RPMI7951 (cell line): ENCODE results near the gene KPNA3. TPM values are rescaled to one million over a fixed set of nuclear protein-coding genes. Genes with fewer than 3 reads are reported as not detected.

Experiments used
- DNase-seq: peaks from one replicate; pipeline ENCODE4 v3.0.0-alpha.2; 2012; ENCODE audit warnings: low read depth
- total RNA-seq: library from RNA; depleted of rRNA; stranded (reverse); fragments of >200 nt; shearing (Covaris generic); gene quantifications from 2 replicates; pipeline ENCODE4 v1.2.3, GENCODE V29; 2014; rRNA removed

Gene KPNA3
- total RNA-seq, 1 experiment from 2014 or later: 27.3 TPM

GRCh38 chr13:49679246-49679645, 113.2 kb downstream of the KPNA3 start:
- no peak for DNase-seq

DNA sequence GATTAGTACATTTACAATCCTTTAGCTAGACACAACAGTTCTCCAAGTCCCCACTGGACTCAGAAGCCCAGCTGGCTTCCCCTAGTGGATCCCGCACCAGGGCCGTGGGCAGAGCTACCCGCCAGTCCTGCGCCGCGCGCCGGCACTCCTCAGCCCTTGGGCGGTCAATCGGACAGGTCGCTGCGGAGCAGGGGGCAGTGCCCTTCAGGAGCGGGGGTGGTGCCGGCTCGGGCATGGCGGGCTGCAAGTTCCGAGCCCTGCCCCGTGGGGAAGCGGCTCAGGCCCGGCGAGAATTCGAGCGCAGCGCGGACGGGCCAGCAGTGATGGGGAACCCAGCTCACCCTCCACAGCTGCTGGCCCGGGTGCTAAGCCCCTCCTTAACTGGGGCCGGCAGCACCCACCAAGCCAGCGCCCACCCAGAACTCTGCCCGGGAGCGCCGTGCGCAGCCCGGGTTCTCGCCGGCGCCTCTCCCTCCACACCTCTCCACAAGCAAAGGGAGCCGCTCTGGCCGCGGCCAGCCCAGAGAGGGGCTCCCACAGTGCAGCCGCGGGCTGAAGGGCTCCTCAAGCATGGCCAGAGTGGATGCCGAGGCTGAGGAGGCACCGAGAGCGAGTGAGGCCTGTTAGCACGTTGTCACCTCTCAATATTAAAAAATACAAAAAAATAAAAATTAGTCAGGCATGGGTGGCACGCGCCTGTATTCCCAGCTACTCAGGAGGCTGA, 114.1 kb downstream of the KPNA3 start:
- DNase-seq: no peak

DNA sequence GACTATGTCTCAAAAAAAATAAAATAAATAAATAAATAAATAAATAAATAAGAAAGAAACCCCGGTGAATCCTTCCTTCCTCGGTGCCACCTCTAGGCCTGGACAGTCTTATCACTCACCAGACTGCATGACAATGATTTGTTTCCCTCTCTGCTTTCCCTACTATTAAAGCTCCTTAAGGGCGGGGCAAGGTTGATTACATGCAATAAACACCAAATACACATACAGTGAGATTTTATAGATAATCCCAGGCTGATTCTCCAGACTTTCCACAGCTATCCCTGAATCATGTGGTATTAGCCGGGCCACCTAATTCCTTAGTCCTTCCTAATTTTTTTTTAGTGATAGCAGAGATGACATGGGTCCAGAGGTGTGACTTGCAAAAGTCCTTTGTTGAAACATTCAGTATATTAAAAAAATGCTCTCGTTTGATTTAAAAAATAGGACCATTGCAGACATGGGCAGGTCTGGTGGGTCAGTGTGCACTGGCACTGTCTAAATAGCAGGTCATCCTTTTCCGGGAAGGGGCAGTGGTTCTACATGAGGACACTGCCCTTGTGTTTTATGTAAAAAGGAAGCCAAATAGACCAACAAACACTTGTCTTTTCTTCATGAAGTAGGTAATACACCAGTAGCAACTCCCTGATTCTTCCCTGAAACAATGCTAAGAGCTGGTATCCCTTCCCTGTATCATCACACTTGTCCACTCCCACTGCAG, 115.7 kb downstream of the KPNA3 start:
- no peak for DNase-seq

DNA sequence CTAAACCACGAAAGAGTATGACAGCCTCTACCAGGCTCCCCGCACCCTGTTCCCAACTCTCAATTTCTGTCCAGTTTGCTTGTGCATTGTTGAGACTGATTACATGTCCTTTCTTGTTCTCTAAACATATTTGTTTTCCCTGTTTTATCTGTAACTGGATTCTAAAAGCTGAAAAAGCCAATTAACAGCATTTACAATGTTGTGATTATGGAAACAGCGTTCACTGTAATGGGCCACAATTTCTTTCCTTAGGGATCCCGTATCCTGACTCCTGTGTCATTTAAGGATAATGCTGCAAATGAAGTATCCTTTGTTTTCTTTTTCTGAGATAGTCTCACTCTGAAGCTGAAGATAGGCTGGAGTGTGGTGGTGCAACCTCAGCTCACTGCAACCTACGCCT, 121.7 kb downstream of the KPNA3 start:
- DNase-seq: no peak

- peak; percentile 49 for DNase-seq
These were observed 122.7 kb downstream of the KPNA3 start for GRCh38 chr13:49669735-49670309.

GRCh38 chr13:49667773-49668172, 124.7 kb downstream of the KPNA3 start:
- DNase-seq: peak; percentile 32

GRCh38 chr13:49664606-49665005, 127.9 kb downstream of the KPNA3 start:
- no peak for DNase-seq

GRCh38 chr13:49657241-49657641, 135.2 kb downstream of the KPNA3 start:
- no peak for DNase-seq

DNA sequence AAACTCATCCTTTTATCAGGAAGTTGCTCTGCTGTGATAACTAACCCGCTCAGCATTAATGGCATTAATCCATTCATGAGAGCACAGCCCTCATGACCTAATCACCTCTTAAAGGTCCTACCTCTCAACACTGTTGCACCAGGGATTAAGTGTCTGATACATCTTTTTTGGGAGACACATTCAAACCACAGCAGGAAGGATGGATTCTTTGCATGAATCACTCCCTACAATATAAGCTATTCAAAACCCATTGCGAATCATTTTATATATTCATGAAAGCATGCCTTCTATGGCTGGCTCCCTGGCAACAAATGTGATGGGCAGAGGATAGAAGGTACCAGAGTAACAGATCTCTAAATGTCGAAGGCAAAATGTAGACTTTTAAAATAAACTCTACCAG, 136.6 kb downstream of the KPNA3 start:
- no peak for DNase-seq

- no peak for DNase-seq
These were observed 138.5 kb downstream of the KPNA3 start for GRCh38 chr13:49654011-49654410.

DNA sequence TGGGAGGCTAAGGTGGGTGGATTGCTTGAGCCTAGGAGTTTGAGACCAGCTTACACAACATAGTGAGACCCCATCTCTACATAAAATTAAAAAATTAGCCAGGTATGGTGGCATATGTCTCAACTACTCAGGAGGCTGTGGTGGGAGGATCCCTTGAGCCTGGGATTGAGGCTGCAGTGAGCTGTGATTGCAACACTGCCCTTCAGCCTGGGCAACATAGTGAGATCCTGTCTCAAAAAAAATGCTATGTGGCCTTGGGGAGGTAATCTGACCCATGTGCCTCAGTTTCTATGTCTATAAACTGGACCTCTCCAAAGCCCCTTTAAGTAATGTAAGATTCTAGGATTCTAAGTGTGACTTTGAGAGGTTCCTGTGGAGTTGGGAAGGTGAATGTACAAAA, 139.0 kb downstream of the KPNA3 start:
- DNase-seq: no peak

DNA sequence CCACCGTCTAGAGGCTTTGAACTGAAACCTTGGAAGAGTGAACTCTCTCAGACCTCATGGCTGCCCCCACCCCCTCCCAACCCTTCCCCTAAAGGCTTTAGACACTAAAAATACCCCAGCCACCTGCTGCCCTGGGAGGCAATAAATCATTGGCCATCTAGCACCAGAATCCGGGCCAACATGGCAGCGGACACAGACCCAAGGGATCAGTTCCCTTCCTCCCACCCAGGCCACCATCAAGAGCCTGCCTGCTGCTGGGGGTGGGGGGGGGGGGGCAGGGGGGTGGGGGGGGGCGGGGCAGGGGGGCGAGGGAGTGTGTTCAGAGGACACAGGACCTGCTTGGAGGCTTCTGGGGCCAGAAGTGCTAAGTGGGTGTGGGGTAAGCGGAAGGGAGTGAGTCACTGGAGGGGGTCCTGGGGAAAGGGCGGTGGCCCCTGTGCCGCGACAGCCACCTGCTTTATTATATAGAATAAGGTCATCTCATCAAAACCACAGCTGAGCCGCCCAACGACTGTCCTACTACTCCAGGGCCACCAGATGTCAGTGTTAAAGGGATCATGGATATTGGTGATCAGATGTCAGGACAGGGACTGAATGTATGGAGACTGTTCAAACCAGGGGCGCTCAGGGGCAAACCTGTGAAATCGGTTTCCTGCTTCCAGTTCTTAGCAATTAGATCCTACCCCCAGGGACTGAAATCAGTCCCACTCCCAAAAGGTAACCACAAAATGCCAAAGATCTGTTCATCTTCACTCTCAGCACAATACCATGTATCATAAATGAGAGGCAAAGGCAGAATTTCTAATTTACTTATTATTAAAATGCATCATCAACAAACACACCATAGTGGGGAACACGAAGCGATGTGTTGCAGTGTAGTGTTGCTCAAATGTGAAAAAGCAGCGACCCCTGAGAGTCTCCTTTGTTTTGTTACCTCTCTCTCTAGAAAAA, 139.9 kb downstream of the KPNA3 start:
- DNase-seq: peak; percentile 48

GRCh38 chr13:49651570-49652354, 140.7 kb downstream of the KPNA3 start:
- DNase-seq: no peak

DNA sequence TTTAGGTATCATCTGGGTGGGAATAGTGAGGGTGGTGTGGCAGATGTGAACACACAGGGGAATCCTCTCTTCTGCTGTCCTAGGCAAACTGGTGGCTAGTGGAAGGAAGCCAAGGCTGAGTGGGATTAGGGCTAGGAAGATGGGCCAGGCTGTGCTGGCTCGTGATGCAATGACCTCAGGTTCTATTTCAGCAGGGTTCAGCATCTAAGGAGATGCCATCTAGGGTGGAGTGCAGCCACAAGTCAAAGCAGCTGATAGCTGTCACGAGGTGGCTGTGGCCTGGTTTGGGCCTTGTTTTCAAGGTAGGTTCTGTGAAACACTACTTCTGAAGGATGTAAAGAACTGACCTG, 142.5 kb downstream of the KPNA3 start:
- no peak for DNase-seq

Other genes starting within 250 kb of the KPNA3 start
- gene RCBTB1, start 207.1 kb downstream of the KPNA3 start, total RNA-seq: 8.9 and 9.6 TPM in 2 replicates
- not detected in 2 replicates for gene ARL11, start 164.2 kb downstream of the KPNA3 start, total RNA-seq
- gene EBPL, start 101.2 kb downstream of the KPNA3 start, total RNA-seq: 52.3 and 70.0 TPM in 2 replicates
- 5.2 and 7.7 TPM in 2 replicates for gene SPRYD7, start 143.7 kb upstream of the KPNA3 start, total RNA-seq
- 7.4 and 8.4 TPM in 2 replicates for gene TRIM13, start 204.4 kb upstream of the KPNA3 start, total RNA-seq
- 0.39 and 0.72 TPM in 2 replicates for gene KCNRG, start 222.8 kb upstream of the KPNA3 start, total RNA-seq